ENCODE data around the gene KRTAP5-1. TPM values are rescaled to one million over a fixed set of nuclear protein-coding genes. Genes with fewer than 3 reads are reported as not detected.

The KRTAP5-1 gene
- polyA plus RNA-seq, 2 of the 4 experiments (the other 2 are of a cell fraction) = not detected

DNA sequence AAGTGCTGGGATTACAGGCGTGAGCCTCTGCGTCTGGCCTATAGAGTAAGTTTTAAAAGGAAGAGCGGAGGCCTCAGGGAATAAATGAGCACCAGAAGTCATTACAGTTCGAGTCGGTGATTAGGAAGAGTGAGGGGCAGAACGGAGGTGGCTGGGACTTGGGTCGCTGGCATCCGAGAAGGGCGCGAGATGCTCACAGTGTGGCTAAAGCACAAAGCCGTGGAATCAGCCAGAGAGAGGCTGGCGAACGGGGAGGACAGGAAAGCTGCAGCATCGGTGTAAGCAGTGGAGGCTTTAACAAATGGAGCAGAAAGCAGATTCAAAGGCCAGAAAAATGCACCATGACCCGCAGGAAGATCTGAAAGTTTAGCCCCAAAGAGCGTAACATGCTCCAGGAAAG, 39.5 kb upstream of the KRTAP5-1 start:
- DNase-seq (ENCODE audit: low read depth in 1 of 2, low spot score in 1 of 2) = no peak
- CTCF ChIA-PET = interaction anchor here (1.1 to 1.7 kb wide), 3 partner anchors 50 to 288 kb away, joined by 4 to 6 read pairs (median 4); no protein-coding TSS in a partner anchor
- POLR2A ChIA-PET = no interaction called here
- no peak for FAIRE-seq
- no peak for TF ChIP-seq CHD4 (IDR thresholded peaks at IDR 0.05; ENCODE audit: borderline replicate concordance)
- no peak for TF ChIP-seq TP53 (CRISPR knock-in tag; IDR thresholded peaks at IDR 0.05)
- TF ChIP-seq ZFP36 (IDR thresholded peaks at IDR 0.05; ENCODE audit: borderline replicate concordance, partially characterized antibody) = no peak
- no peak for TF ChIP-seq SREBF2 (IDR thresholded peaks at IDR 0.05)
- TF ChIP-seq POLR2AphosphoS2 (conservative IDR thresholded peaks at IDR 0.05; ENCODE audit: low read length) = no peak
- TF ChIP-seq POLR2A (IDR thresholded peaks at IDR 0.05; ENCODE audit: low read length) = no peak
- no peak for TF ChIP-seq HOXB13 (CRISPR knock-in tag; IDR thresholded peaks at IDR 0.05; ENCODE audit: low read depth)
- TF ChIP-seq, protein P1, sequence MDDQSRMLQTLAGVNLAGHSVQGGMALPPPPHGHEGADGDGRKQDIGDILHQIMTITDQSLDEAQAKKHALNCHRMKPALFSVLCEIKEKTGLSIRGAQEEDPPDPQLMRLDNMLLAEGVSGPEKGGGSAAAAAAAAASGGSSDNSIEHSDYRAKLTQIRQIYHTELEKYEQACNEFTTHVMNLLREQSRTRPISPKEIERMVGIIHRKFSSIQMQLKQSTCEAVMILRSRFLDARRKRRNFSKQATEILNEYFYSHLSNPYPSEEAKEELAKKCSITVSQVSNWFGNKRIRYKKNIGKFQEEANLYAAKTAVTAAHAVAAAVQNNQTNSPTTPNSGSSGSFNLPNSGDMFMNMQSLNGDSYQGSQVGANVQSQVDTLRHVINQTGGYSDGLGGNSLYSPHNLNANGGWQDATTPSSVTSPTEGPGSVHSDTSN (IDR thresholded peaks at IDR 0.05) = no peak
- WGBS (ENCODE audit: missing lambda C conversion rate) = 63% methylated on average over 16 of the region's 16 CpGs
- Histone ChIP-seq H3K4me2 (no peak overlapping the region), H3K9me3 (no peaks in the 10 kb centered on the region), H3K4me1 (no peaks in the 10 kb centered on the region), H3K27ac (no peak overlapping the region), H3K4me3 (no peak overlapping the region)
- no peak for ATAC-seq

DNA sequence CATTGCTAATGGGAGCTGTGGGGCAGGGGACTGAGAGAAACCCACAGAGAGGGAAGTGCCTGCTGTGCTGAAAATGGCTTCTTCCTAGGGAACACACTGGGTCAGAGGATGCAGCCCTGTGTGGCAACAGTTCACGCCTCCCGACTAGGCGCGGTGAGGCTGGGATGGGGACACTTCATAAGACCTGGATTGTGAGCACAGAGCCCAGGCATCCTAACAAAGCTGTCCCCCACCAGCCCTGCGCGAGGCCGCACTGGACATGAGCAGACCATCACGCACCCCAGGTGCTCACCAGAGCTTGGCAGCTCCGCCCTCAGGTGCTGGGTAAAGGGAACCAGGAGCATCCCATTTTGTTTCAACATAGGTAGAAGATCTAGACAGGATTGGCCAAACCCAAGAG, 38.6 kb upstream of the KRTAP5-1 start:
- 89% methylated on average over 9 of the region's 9 CpGs for WGBS (ENCODE audit: missing lambda C conversion rate)
- CTCF ChIA-PET = interaction anchor here (1.1 to 1.7 kb wide), 5 partner anchors 49 to 378 kb away, joined by 4 to 8 read pairs (median 4); no protein-coding TSS in a partner anchor
- no peak for FAIRE-seq
- H3K9me3 ChIP-seq = no peaks in the 10 kb centered on the region
- TF ChIP-seq KDM1A (IDR thresholded peaks at IDR 0.05; ENCODE audit: low read depth) = no peak
- no peak for TF ChIP-seq HOXB13 (CRISPR knock-in tag; IDR thresholded peaks at IDR 0.05; ENCODE audit: low read depth)
- TF ChIP-seq HOXA7 (CRISPR knock-in tag; IDR thresholded peaks at IDR 0.05) = no peak
- no peak for TF ChIP-seq RAD21 (conservative IDR thresholded peaks at IDR 0.05 in 1 of 2, IDR thresholded peaks at IDR 0.05 in 1 of 2)
- TF ChIP-seq EP300 (IDR thresholded peaks at IDR 0.05) = no peak
- no peak for TF ChIP-seq HOXB5 (CRISPR knock-in tag; IDR thresholded peaks at IDR 0.05)
- no peak for TF ChIP-seq CBX2 (IDR thresholded peaks at IDR 0.05; ENCODE audit: borderline replicate concordance, low read depth)
- TF ChIP-seq, protein P2, sequence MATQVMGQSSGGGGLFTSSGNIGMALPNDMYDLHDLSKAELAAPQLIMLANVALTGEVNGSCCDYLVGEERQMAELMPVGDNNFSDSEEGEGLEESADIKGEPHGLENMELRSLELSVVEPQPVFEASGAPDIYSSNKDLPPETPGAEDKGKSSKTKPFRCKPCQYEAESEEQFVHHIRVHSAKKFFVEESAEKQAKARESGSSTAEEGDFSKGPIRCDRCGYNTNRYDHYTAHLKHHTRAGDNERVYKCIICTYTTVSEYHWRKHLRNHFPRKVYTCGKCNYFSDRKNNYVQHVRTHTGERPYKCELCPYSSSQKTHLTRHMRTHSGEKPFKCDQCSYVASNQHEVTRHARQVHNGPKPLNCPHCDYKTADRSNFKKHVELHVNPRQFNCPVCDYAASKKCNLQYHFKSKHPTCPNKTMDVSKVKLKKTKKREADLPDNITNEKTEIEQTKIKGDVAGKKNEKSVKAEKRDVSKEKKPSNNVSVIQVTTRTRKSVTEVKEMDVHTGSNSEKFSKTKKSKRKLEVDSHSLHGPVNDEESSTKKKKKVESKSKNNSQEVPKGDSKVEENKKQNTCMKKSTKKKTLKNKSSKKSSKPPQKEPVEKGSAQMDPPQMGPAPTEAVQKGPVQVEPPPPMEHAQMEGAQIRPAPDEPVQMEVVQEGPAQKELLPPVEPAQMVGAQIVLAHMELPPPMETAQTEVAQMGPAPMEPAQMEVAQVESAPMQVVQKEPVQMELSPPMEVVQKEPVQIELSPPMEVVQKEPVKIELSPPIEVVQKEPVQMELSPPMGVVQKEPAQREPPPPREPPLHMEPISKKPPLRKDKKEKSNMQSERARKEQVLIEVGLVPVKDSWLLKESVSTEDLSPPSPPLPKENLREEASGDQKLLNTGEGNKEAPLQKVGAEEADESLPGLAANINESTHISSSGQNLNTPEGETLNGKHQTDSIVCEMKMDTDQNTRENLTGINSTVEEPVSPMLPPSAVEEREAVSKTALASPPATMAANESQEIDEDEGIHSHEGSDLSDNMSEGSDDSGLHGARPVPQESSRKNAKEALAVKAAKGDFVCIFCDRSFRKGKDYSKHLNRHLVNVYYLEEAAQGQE (IDR thresholded peaks at IDR 0.05) = no peak
- H3K4me3 ChIP-seq = no peak overlapping the region
- DNase-seq (ENCODE audit: low read depth in 1 of 2, low spot score in 1 of 2) = no peak
- no peak overlapping the region for H3K4me2 ChIP-seq
- no peak overlapping the region for H3K27ac ChIP-seq
- ATAC-seq = no peak
- POLR2A ChIA-PET = no interaction called here
- no peaks in the 10 kb centered on the region for H3K4me1 ChIP-seq

DNA sequence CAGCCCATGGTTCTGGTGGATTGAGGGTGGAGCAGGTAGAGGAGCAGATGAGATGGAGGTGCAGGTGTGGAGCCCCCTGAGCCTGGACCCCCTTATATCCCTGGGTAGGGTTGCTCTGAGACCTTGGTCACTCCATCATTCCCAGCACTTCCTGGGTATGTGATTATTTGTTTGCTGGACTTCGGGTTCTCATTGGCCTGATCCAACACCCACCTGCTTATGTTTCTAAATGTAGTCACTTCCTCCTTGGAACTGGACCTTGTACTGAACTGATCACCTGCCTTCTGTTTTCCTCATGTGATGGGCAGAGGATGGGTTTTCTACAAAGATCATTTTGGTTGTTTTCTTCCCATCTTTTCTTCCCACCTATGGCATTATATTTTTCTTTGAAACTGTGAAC, 37.0 kb upstream of the KRTAP5-1 start, which contains the start of gene KRTAP5-4:
Gene KRTAP5-4 (minus strand): TSS at position 53 of the 400 bp plus-strand sequence. CDS start 45 bp downstream, at position 8.
- no peak within 1 kb of the TSS for H3K4me3 ChIP-seq
- no peak for FAIRE-seq
- H3K4me2 ChIP-seq = no peak within 1 kb of the TSS
- ChIA-PET CTCF (no interaction called here), POLR2A (no interaction called here)
- no peaks in the 10 kb centered on the region for H3K4me1 ChIP-seq
- no peak for ATAC-seq
- TF ChIP-seq, protein P3, sequence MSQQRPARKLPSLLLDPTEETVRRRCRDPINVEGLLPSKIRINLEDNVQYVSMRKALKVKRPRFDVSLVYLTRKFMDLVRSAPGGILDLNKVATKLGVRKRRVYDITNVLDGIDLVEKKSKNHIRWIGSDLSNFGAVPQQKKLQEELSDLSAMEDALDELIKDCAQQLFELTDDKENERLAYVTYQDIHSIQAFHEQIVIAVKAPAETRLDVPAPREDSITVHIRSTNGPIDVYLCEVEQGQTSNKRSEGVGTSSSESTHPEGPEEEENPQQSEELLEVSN (IDR thresholded peaks at IDR 0.05; ENCODE audit: borderline replicate concordance, low read depth) = no peak
- TF ChIP-seq ZFP36 (IDR thresholded peaks at IDR 0.05; ENCODE audit: borderline replicate concordance, partially characterized antibody) = no peak
- TF ChIP-seq, protein P4, sequence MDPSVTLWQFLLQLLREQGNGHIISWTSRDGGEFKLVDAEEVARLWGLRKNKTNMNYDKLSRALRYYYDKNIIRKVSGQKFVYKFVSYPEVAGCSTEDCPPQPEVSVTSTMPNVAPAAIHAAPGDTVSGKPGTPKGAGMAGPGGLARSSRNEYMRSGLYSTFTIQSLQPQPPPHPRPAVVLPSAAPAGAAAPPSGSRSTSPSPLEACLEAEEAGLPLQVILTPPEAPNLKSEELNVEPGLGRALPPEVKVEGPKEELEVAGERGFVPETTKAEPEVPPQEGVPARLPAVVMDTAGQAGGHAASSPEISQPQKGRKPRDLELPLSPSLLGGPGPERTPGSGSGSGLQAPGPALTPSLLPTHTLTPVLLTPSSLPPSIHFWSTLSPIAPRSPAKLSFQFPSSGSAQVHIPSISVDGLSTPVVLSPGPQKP (IDR thresholded peaks at IDR 0.05; ENCODE audit: low read depth, low read length) = no peak
- TF ChIP-seq ZNF302 (CRISPR knock-in tag; IDR thresholded peaks at IDR 0.05) = no peak
- no peak for TF ChIP-seq RCOR1 (IDR thresholded peaks at IDR 0.05; ENCODE audit: low read depth, low read length)
- TF ChIP-seq SMC3 (IDR thresholded peaks at IDR 0.05) = no peak
- no peak for TF ChIP-seq TP53 (CRISPR knock-in tag; IDR thresholded peaks at IDR 0.05)
- TF ChIP-seq FOSB (CRISPR knock-in tag; IDR thresholded peaks at IDR 0.05) = no peak
- no peak for TF ChIP-seq EP300 (IDR thresholded peaks at IDR 0.05)
- TF ChIP-seq SREBF2 (IDR thresholded peaks at IDR 0.05) = no peak
- TF ChIP-seq POLR2AphosphoS2 (conservative IDR thresholded peaks at IDR 0.05; ENCODE audit: low read length) = no peak
- no peak for TF ChIP-seq JUN (IDR thresholded peaks at IDR 0.05)
- H3K9me3 ChIP-seq = no peaks in the 10 kb centered on the region
- no peak within 1 kb of the TSS for H3K27ac ChIP-seq
- DNase-seq (ENCODE audit: low read depth in 1 of 2, low spot score in 1 of 2) = no peak
- WGBS (ENCODE audit: missing lambda C conversion rate) = 0% methylated on average over 1 of the region's 1 CpG

All from A549 (cell line).